Activated B cell treated with CpG ODN at 0.5 μM for 24 hours (primary cell): ENCODE data around the gene ZNF814. TPM values are rescaled to one million over a fixed set of nuclear protein-coding genes. Genes with fewer than 3 reads are reported as not detected.

Source experiments
- ATAC-seq: fragments of 200-7000 bp; cut with Tn5 transposase; one replicate; pipeline ENCODE4 v1.10.0; 2021; ENCODE audit warnings: low read depth, mild to moderate bottlenecking, moderate library complexity
- CTCF ChIA-PET: fragments of 350-600 bp; sonication (Branson Sonifier 250); formaldehyde crosslinking; loops from one replicate; lab custom pipeline; 2021; ENCODE audit warnings: antibody characterized with exemption; lab: Charles Lee
- POLR2A ChIA-PET: fragments of 350-600 bp; sonication (Branson Sonifier 250); formaldehyde crosslinking; loops from one replicate; lab custom pipeline; 2021; ENCODE audit warnings: antibody characterized with exemption; lab: Charles Lee
- DNase-seq: peaks from one replicate; pipeline ENCODE4 v3.0.0; 2022
- H3K27ac Mint-ChIP-seq: one replicate; pipeline ENCODE4 v1.8.0; 2020; ENCODE audit warnings: mixed read lengths
- H3K27me3 Mint-ChIP-seq: one replicate; pipeline ENCODE4 v1.8.0; 2021; ENCODE audit warnings: mixed read lengths
- H3K36me3 Mint-ChIP-seq: one replicate; pipeline ENCODE4 v1.8.0; 2021; ENCODE audit warnings: low read depth, mixed read lengths
- H3K4me1 Mint-ChIP-seq: one replicate; pipeline ENCODE4 v1.8.0; 2021; ENCODE audit warnings: mixed read lengths
- H3K4me3 Mint-ChIP-seq: one replicate; pipeline ENCODE4 v1.8.0; 2020; ENCODE audit warnings: mild to moderate bottlenecking, mixed read lengths
- H3K9me3 Mint-ChIP-seq: one replicate; pipeline ENCODE4 v1.8.0; 2020; ENCODE audit warnings: mixed read lengths
- CTCF ChIP-seq: fragments of 200-600 bp; IDR thresholded peaks from one replicate; pipeline ENCODE4 v1.8.0; 2022; ENCODE audit warnings: antibody characterized with exemption, mild to moderate bottlenecking
- intact Hi-C: fragments of 100-400 bp; cut with micrococcal nuclease; formaldehyde crosslinking; loops from one replicate; pipeline ENCODE4 v1.15.1; 2024
- total RNA-seq: library from RNA; stranded (reverse); gene quantifications from 2 replicates; pipeline ENCODE4 v1.2.3, GENCODE V29; 2022

ZNF814 gene
- total RNA-seq, 1 donor from 2014 or later = 84.0 TPM

GRCh38 chr19:57820599-57820998 is 68.2 kb downstream of the ZNF814 start:
- no peak for TF ChIP-seq CTCF
- ChIA-PET POLR2A (interaction anchor here (1.5 to 2.5 kb wide), 6 partner anchors 19 to 542 kb away, joined by 3 to 21 read pairs (median 9); partner anchors contain the start of genes ZNF154, ZNF497, ZNF587 and ZNF776), CTCF (interaction anchor here (1.4 kb wide), 1 partner anchor 83 kb away, joined by 3 read pairs; no protein-coding TSS in a partner anchor)
- H3K27me3 Mint-ChIP-seq = no peaks in the 10 kb centered on the region
- peak overlapping the region; percentile 97 for H3K27ac Mint-ChIP-seq
- no peaks in the 10 kb centered on the region for H3K9me3 Mint-ChIP-seq
- peaks cover 47% of the 10 kb centered on the region for H3K4me1 Mint-ChIP-seq
- ATAC-seq = no peak
- intact Hi-C loops = no loop called here
- DNase-seq = no peak
- peaks cover 25% of the 10 kb centered on the region for H3K36me3 Mint-ChIP-seq
- H3K4me3 Mint-ChIP-seq = peak overlapping the region; percentile 98

GRCh38 chr19:57819475-57820148 is 69.2 kb downstream of the ZNF814 start:
- peaks cover 26% of the 10 kb centered on the region for H3K36me3 Mint-ChIP-seq
- ChIA-PET POLR2A (interaction anchor here (0.5 to 2.5 kb wide), 21 partner anchors 10 to 718 kb away, joined by 3 to 21 read pairs (median 5); partner anchors contain the start of genes ZBTB45, ZNF132, ZNF134 and ZNF154), CTCF (interaction anchor here (0.6 to 1.4 kb wide), 2 partner anchors 17 to 84 kb away, joined by 3 read pairs; no protein-coding TSS in a partner anchor)
- H3K27ac Mint-ChIP-seq = peak overlapping the region; percentile 97
- DNase-seq (peak; percentile 60), ATAC-seq (peak; percentile 84)
- H3K4me1 Mint-ChIP-seq = peaks cover 55% of the 10 kb centered on the region
- TF ChIP-seq CTCF = no peak
- no peaks in the 10 kb centered on the region for H3K9me3 Mint-ChIP-seq
- intact Hi-C loops = loop anchor here (1.0 to 10.0 kb wide), 7 partner anchors 50 to 577 kb away; partner anchors contain the start of genes ZNF17, ZNF329, ZNF417 and ZNF460
- no peaks in the 10 kb centered on the region for H3K27me3 Mint-ChIP-seq
- H3K4me3 Mint-ChIP-seq = peak overlapping the region; percentile 98

GRCh38 chr19:57818378-57818777 is 70.5 kb downstream of the ZNF814 start:
- ATAC-seq (no peak), DNase-seq (no peak)
- Mint-ChIP-seq H3K27ac (peak overlapping the region; percentile 63), H3K4me3 (peak overlapping the region; percentile 73), H3K36me3 (peaks cover 23% of the 10 kb centered on the region), H3K4me1 (peaks cover 52% of the 10 kb centered on the region), H3K9me3 (no peaks in the 10 kb centered on the region), H3K27me3 (no peaks in the 10 kb centered on the region)
- intact Hi-C loops = loop anchor here (5.0 to 10.0 kb wide), 4 partner anchors 336 to 576 kb away; partner anchors contain the start of genes ZNF17, ZNF329, ZNF460 and ZNF805
- POLR2A ChIA-PET = interaction anchor here (0.9 to 2.5 kb wide), 7 partner anchors 43 to 701 kb away, joined by 3 to 21 read pairs (median 8); partner anchors contain the start of genes ZBTB45, ZNF154, ZNF417 and ZNF606
- CTCF ChIA-PET = no interaction called here
- TF ChIP-seq CTCF = no peak

GRCh38 chr19:57817976-57818375 is 70.9 kb downstream of the ZNF814 start:
- CTCF ChIA-PET = no interaction called here
- intact Hi-C loops = loop anchor here (5.0 to 10.0 kb wide), 4 partner anchors 337 to 576 kb away; partner anchors contain the start of genes ZNF17, ZNF329, ZNF460 and ZNF805
- peaks cover 22% of the 10 kb centered on the region for H3K36me3 Mint-ChIP-seq
- POLR2A ChIA-PET = interaction anchor here (1.4 to 2.3 kb wide), 2 partner anchors 99 to 185 kb away, joined by 3 to 12 read pairs; partner anchors contain the start of genes ZNF417 and ZNF606
- no peaks in the 10 kb centered on the region for H3K27me3 Mint-ChIP-seq
- no peak for TF ChIP-seq CTCF
- peaks cover 54% of the 10 kb centered on the region for H3K4me1 Mint-ChIP-seq
- no peak for DNase-seq
- peak overlapping the region; percentile 63 for H3K27ac Mint-ChIP-seq
- no peaks in the 10 kb centered on the region for H3K9me3 Mint-ChIP-seq
- ATAC-seq = no peak
- no peak overlapping the region for H3K4me3 Mint-ChIP-seq

- DNase-seq (no peak), ATAC-seq (no peak)
- Mint-ChIP-seq H3K9me3 (no peaks in the 10 kb centered on the region), H3K4me1 (peaks cover 56% of the 10 kb centered on the region), H3K27me3 (no peaks in the 10 kb centered on the region), H3K27ac (no peak overlapping the region), H3K36me3 (peaks cover 23% of the 10 kb centered on the region), H3K4me3 (no peak overlapping the region)
- POLR2A ChIA-PET = interaction anchor here (1.4 kb wide), 1 partner anchor 186 kb away, joined by 3 read pairs; the partner anchor contains the start of gene ZNF606
- TF ChIP-seq CTCF = no peak
- intact Hi-C loops = loop anchor here (5.0 to 10.0 kb wide), 4 partner anchors 338 to 574 kb away; partner anchors contain the start of genes ZNF17, ZNF329, ZNF460 and ZNF805
- CTCF ChIA-PET = no interaction called here
Observed at GRCh38 chr19:57816652-57817051, 72.2 kb downstream of the ZNF814 start.
